ENCODE measurements around the gene SCUBE3.

Gene SCUBE3

GRCh38 chr6:35191889-35192288 is 21.9 kb upstream of the SCUBE3 start:
- Histone ChIP-seq H3K9me3 (ENCODE audit: insufficient read depth, low read depth, low read length) (no peaks in the 10 kb centered on the region), H3K4me3 (ENCODE audit: low read length, poor library complexity, severe bottlenecking) (no peak overlapping the region), H2AFZ (ENCODE audit: low read length) (no peak overlapping the region), H3K9me2 (replicated peaks; ENCODE audit: low read depth, low read length) (no peaks in the 10 kb centered on the region), H3K79me2 (ENCODE audit: insufficient read depth, low read length) (no peaks in the 10 kb centered on the region), H4K20me1 (ENCODE audit: insufficient read depth, low read length, poor library complexity, severe bottlenecking) (no peaks in the 10 kb centered on the region), H3F3A (ENCODE audit: low read depth) (no peaks in the 10 kb centered on the region), H3K9ac (ENCODE audit: low read depth, low read length, poor library complexity, severe bottlenecking) (no peak overlapping the region), H3K36me3 (ENCODE audit: insufficient read depth, low read length) (no peaks in the 10 kb centered on the region), H3K4me1 (ENCODE audit: insufficient read depth, low read length, poor library complexity, severe bottlenecking) (peaks cover 7% of the 10 kb centered on the region), H3K4me2 (ENCODE audit: low read depth, low read length, poor library complexity, severe bottlenecking) (no peak overlapping the region), H3K27me3 (ENCODE audit: insufficient read depth, low read length, poor library complexity, severe bottlenecking) (no peaks in the 10 kb centered on the region)
- TF ChIP-seq CTCF (conservative IDR thresholded peaks at IDR 0.05; ENCODE audit: low read length) (no peak), EZH2phosphoT487 (IDR thresholded peaks at IDR 0.05; ENCODE audit: borderline replicate concordance) (no peak)

- Histone ChIP-seq H4K20me1 (ENCODE audit: insufficient read depth, low read length, poor library complexity, severe bottlenecking) (no peaks in the 10 kb centered on the region), H3K36me3 (ENCODE audit: insufficient read depth, low read length) (no peaks in the 10 kb centered on the region), H3K4me1 (ENCODE audit: insufficient read depth, low read length, poor library complexity, severe bottlenecking) (peaks cover 7% of the 10 kb centered on the region), H3K4me2 (ENCODE audit: low read depth, low read length, poor library complexity, severe bottlenecking) (no peak overlapping the region), H3K79me2 (ENCODE audit: insufficient read depth, low read length) (no peaks in the 10 kb centered on the region), H3K27me3 (ENCODE audit: insufficient read depth, low read length, poor library complexity, severe bottlenecking) (no peaks in the 10 kb centered on the region), H3K9ac (ENCODE audit: low read depth, low read length, poor library complexity, severe bottlenecking) (no peak overlapping the region), H3F3A (ENCODE audit: low read depth) (no peaks in the 10 kb centered on the region), H2AFZ (ENCODE audit: low read length) (no peak overlapping the region), H3K4me3 (ENCODE audit: low read length, poor library complexity, severe bottlenecking) (no peak overlapping the region), H3K9me2 (replicated peaks; ENCODE audit: low read depth, low read length) (no peaks in the 10 kb centered on the region), H3K9me3 (ENCODE audit: insufficient read depth, low read depth, low read length) (no peaks in the 10 kb centered on the region)
- TF ChIP-seq CTCF (conservative IDR thresholded peaks at IDR 0.05; ENCODE audit: low read length) (no peak), EZH2phosphoT487 (IDR thresholded peaks at IDR 0.05; ENCODE audit: borderline replicate concordance) (no peak)
Observed at GRCh38 chr6:35192301-35192860, 21.4 kb upstream of the SCUBE3 start.

GRCh38 chr6:35194390-35194789 is 19.4 kb upstream of the SCUBE3 start:
- Histone ChIP-seq H3K4me3 (ENCODE audit: low read length, poor library complexity, severe bottlenecking) (no peak overlapping the region), H3K4me2 (ENCODE audit: low read depth, low read length, poor library complexity, severe bottlenecking) (no peak overlapping the region), H3K27me3 (ENCODE audit: insufficient read depth, low read length, poor library complexity, severe bottlenecking) (no peaks in the 10 kb centered on the region), H3K9me2 (replicated peaks; ENCODE audit: low read depth, low read length) (no peaks in the 10 kb centered on the region), H2AFZ (ENCODE audit: low read length) (no peak overlapping the region), H3K9ac (ENCODE audit: low read depth, low read length, poor library complexity, severe bottlenecking) (no peak overlapping the region), H3K79me2 (ENCODE audit: insufficient read depth, low read length) (no peaks in the 10 kb centered on the region), H3F3A (ENCODE audit: low read depth) (no peaks in the 10 kb centered on the region), H3K36me3 (ENCODE audit: insufficient read depth, low read length) (no peaks in the 10 kb centered on the region), H4K20me1 (ENCODE audit: insufficient read depth, low read length, poor library complexity, severe bottlenecking) (no peaks in the 10 kb centered on the region), H3K4me1 (ENCODE audit: insufficient read depth, low read length, poor library complexity, severe bottlenecking) (peaks cover 7% of the 10 kb centered on the region), H3K9me3 (ENCODE audit: insufficient read depth, low read depth, low read length) (no peaks in the 10 kb centered on the region)
- TF ChIP-seq EZH2phosphoT487 (IDR thresholded peaks at IDR 0.05; ENCODE audit: borderline replicate concordance) = no peak
- TF ChIP-seq CTCF (conservative IDR thresholded peaks at IDR 0.05; ENCODE audit: low read length) = no peak
